GM18861 (cell line): ENCODE measurements around the gene RALGPS2.
"Not testable (repeated sequence)": the region's sequence is repeated elsewhere in the genome, so short reads cannot be mapped to it uniquely, and the experiment has no call there.

Experiments used
- ATAC-seq: cut with Tn5 transposase; IDR thresholded peaks from one replicate; pipeline ENCODE4 v1.9.1; 2021; ENCODE audit not compliant: unreplicated experiment

Gene RALGPS2

GRCh38 chr1:178723546-178723945 is 1.5 kb upstream of the RALGPS2 start:
- no peak for ATAC-seq

- no peak for ATAC-seq
These were observed 692 bp upstream of the RALGPS2 start for GRCh38 chr1:178724376-178724727.

DNA sequence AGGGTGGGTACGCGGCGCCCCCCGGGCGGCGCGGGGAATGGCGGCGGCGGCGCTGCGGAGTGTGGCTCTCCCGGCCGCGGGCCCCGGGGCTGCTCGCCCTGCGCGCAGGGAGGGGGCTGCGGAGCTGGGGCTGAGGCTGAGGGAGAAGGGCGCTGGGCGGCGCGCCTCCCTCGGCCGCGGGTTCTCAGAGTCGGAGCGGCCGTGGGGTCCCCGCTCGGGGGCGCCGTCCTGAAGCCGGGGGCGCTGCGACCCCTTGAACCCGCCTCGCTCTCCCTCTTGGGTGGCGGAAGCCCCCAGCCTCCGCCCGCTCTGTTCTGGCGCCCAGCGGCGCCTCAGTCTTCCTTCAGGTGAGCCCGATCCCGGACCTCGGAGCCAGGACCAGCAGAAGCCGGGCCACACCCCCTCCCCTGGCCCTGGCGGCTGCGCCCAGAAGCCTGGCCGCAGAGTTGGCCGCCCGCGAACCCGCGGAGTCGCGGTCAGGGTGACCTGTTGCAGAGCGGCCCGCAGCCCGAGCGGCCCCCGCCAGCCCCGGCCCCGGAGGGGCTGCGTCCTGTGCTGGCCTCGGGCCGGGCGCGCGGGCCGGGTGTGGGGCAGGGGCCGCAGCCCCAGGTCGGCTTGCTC is 532 bp downstream of the RALGPS2 start:
- peak; percentile 20 for ATAC-seq

DNA sequence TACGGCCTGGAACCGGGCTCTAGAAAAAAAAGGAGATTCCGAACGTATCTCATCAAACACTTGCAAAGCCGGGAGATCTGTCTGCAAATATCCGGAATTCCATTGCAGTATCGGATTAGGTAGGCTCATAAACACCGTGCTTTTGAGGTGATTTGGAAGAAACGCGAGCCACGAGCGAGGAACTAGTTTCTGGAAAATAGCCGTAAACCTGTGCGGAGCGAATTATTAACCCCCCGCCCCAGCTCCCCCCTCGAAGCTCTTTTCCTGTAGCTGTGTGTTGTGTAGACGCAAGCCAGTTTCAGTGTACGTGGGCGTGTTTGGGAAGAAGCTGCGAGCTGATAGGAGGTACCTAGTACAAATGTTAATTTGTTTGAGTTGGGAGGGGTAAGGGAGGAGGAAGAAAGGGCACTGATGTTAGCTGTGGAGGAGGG is 1.1 kb downstream of the RALGPS2 start:
- peak; percentile 86 for ATAC-seq

DNA sequence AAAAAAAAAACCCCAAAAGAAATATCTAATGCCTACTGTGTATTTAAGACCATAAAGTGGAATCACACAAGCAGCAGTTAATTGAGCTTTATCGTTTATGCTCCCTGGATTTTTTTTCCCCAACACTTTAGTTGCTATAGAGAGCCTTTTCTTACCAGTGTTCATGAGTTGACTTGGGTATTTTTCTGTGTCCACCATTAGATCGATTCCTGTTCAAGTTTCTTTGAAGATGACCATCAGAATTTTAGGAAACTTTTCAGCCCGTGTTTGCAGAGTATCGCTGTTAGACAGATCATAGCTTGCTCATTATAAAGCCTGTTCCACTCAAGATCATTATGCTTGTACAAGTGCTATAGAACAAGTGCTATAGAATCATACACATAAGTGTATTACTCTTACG is 1.5 kb downstream of the RALGPS2 start:
- ATAC-seq, result peak; percentile 2

DNA sequence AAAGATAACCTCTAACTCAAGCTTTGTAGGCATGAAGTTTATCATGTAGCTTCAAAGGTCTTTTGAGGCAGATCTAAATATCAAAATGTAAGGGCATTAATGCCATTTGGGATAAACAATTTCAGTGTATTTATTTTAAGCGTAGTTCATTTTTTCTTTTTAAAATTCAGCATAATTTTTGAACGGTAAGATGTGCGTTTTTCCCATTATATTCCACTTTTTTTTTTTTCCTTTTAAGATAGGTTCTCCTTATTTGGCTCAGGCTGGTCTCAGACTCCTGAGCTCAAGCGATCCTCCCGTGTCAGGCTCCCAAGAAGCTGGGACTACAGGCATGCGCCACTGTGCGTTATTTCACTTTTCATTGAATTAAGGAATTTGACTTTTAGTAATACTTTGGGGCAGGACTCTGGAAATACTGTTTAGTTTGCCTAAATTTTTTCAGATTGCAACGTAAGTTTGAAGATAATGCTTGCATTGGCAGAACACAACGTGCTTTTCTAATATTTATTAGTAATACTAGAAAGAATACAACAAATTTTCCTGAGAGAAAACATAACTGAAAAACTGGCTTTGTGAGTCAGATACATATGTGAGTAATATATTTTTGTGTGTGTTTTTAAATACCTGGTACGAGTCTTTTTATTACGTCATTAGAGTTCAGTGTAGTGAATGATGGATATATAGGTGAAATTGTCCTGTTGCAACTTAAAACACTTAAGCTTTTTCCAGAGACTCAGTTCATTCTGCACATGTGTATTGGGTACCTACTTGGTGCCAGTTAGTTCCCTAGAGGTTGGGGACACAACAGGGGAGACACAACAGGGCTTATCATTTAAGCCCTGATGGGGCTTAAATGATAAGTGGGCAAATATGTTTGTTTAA is 2.2 kb downstream of the RALGPS2 start:
- no peak for ATAC-seq

DNA sequence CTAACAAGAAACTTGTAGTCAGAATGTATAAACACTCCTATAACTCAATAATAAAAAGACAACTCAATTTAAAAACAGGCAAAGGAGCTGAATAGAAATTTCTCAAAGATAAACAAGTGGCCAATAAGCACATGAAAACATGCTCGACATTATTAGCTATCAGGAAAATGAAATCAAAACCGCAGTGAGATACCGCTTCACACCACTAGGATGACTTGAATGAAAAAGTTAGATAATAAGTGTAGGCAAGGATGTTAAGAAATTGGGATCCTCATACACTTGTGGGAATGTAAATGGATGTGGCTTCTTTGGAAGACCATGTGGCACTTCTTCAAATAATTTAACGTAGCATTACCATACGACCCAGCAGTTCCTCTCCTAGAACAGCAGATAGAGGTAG is 8.9 kb downstream of the RALGPS2 start:
- ATAC-seq, result no peak

DNA sequence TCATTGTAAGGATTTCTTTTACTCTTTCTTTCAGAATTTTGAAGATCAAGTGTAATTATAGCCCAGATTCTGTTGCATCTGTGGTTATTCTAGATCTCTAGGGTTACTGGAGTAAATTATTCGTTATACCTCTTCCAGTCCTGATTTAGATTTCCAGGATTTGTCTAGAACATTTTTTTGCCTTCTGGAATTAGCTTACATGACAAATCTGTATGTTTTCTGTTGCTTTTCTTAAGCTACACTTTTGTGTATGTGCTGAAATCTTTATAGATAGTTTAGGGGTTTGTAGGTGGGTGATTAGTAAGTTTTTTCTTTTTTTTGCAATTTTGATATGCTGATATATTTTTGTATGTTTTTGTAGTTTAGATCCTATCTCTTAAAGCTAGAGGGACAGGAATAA is 13.7 kb downstream of the RALGPS2 start:
- ATAC-seq, result no peak

- ATAC-seq, result no peak
These were observed 14.4 kb downstream of the RALGPS2 start for GRCh38 chr1:178739285-178740045.

DNA sequence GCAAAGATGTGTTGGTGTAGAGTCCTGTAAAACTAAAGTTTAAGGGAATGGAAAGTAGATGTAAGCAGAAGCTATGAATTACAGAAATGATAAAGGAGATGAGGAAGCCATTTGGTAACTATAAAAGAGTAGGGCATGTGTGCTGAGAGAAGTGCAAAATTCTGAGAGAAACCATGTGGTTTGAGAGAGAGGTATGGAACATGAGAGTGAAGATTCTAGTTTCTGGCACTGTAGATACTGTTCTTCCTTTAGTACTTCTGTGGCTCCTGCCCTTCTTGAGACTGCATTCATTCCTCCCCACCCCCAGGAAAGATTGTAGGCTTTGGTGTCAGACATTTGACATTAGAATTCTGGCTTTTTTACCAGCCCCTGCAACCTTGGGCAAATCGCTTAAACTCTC is 15.4 kb downstream of the RALGPS2 start:
- ATAC-seq, result no peak

GRCh38 chr1:178740924-178741323 is 15.9 kb downstream of the RALGPS2 start:
- no peak for ATAC-seq

DNA sequence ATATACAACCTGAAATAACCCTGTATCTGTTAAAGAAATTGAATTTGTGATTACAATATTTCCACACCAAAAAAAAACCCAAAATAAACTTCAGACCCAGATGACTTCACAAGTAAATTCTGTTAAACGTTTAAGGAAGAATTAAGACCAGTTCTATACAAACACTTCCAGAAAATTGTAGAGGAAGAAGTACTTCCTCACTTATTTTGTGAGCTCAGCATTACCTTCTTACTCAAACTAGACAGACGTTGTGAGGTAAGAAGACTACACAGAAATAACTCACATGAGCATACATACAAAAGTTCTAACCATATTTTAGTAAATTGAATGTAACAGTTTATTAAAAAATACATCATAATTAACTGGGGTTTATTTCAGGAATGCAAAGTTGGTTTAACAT is 18.8 kb downstream of the RALGPS2 start:
- no peak for ATAC-seq

GRCh38 chr1:178745260-178745659 is 20.2 kb downstream of the RALGPS2 start:
- ATAC-seq, result no peak

DNA sequence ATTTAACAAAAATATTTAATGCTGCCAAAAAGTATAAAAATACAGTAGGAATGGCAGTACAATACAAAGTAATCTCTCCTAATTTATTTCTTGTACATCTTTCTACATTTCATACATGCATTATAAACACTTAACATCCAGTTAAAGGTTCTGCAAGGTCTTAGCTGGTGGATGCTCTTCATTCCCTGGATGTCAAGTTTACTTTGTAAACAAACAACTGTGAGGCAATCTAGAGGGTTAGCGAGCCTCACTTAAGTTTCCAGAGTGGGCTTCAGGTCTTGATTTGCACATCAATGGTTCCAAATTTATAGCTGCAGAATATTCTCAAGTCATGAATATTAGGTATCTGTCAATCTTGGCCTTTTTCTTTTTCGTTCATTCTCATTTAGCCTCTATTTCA is 21.3 kb downstream of the RALGPS2 start:
- ATAC-seq, result no peak

- not testable (repeated sequence) for ATAC-seq
These were observed 22.3 kb downstream of the RALGPS2 start for GRCh38 chr1:178747361-178747760.

- no peak for ATAC-seq
These were observed 24.6 kb downstream of the RALGPS2 start for GRCh38 chr1:178749581-178750166.

DNA sequence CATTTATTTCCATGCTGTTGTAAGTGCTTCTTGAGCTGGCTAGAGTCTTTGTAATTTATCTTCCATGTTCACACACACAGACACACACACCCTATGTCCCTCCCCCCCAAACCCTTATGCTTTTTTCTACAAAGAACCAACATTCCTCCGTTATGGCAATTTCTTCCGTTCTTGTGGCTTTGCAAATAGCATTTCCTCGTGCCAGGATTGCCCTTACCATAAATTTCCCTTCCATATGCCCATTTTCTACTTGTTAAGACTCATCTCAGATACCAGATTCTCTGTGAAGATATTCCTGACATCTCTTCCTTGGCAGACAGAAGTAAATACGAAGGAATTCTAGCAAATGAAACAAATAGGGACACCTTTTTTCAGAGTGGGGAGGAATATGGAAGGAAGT is 26.0 kb downstream of the RALGPS2 start:
- no peak for ATAC-seq

DNA sequence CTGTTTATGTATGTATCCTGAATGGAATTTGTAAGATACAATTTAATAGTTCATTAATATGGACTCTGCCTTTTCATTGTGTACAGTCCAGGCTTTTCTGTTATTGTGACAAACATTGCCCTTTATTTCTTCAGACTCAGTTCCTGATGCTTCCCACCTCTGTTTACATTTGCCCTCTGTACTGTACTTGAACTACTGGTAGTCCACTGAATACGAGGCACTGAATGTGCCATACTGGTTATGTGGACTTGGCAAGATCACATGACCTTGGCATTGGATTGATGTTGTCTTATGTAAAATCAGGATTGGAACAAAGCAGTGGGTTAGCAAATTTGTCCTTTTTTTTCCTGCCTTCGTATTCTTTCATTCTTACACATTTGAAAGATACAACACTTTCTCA is 27.8 kb downstream of the RALGPS2 start:
- no peak for ATAC-seq

GRCh38 chr1:178754655-178755256 is 29.7 kb downstream of the RALGPS2 start:
- ATAC-seq, result not testable (repeated sequence)

GRCh38 chr1:178768423-178768822 is 43.4 kb downstream of the RALGPS2 start:
- no peak for ATAC-seq

DNA sequence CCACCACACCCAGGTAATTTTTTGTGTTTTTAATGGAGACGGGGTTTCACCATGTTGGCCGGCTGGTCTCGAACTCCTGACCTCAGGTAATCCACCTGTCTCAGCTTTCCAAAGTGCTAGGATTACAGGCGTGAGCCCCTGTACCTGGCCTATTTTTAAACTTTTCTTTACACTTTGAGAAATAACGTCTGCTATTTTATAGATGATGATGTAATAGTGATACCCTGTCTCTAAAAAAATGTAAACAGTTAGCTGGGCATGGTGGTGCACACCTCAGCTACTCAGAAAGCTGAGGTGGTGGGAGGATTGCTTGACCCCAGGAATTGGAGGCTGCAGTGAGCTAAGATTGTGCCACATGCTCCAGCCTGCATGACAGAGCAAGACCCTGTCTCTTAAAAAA is 47.9 kb downstream of the RALGPS2 start:
- ATAC-seq, result no peak
